ENCODE data around the gene FIGLA.

DNA sequence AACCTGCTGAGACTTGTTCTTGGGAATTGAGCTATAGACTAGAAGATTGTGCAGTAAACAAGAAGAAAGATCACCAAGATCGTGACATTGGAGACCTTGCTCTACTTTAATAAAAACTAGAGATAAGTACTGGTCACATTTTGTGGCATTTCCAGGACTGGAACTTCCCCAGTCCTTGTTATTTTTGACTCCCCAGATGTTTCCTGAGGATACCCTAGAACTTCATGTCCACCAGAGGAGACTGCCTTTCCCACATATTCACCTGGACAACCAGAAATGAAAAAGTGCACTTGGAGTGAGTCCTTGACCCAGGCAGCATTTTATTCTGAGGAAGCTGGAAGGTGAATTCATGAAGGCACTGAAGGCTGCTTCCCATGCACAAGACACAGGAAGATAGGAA lies 39.5 kb upstream of the FIGLA start:
- TF ChIP-seq, protein P1, sequence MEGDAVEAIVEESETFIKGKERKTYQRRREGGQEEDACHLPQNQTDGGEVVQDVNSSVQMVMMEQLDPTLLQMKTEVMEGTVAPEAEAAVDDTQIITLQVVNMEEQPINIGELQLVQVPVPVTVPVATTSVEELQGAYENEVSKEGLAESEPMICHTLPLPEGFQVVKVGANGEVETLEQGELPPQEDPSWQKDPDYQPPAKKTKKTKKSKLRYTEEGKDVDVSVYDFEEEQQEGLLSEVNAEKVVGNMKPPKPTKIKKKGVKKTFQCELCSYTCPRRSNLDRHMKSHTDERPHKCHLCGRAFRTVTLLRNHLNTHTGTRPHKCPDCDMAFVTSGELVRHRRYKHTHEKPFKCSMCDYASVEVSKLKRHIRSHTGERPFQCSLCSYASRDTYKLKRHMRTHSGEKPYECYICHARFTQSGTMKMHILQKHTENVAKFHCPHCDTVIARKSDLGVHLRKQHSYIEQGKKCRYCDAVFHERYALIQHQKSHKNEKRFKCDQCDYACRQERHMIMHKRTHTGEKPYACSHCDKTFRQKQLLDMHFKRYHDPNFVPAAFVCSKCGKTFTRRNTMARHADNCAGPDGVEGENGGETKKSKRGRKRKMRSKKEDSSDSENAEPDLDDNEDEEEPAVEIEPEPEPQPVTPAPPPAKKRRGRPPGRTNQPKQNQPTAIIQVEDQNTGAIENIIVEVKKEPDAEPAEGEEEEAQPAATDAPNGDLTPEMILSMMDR (IDR thresholded peaks at IDR 0.05; ENCODE audit: low read depth, low read length, poor library complexity, severe bottlenecking) = no peak
- TF ChIP-seq EZH2phosphoT487 (IDR thresholded peaks at IDR 0.05; ENCODE audit: borderline replicate concordance, low read length) = no peak

Data from DOHH2 (cell line).